Measurements from ENCODE around the gene BMP4.

Gene BMP4

DNA sequence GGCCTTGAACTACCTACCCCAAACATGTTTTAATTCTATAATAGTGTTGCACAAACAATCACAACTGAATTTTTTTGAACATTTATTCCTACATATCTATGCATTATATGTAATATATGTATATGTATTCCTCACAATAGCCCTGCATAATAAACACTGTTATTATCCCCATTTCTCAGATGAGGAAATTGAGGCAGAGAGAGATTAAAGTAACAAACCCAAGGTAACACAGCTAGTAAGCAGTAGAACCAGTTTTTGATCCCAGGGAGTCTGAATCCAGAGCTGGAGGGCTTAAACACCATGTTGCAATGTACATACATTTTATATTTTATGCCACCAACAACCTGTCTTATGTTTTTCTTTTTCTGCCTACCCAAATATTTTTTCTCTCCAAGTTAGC is 26.5 kb upstream of the BMP4 start:
- no peaks in the 10 kb centered on the region for H3K27me3 ChIP-seq (ENCODE audit: control insufficient read depth, insufficient read depth, low read length)
- H3K4me3 ChIP-seq (ENCODE audit: low read length) = no peak overlapping the region
- H3K4me2 ChIP-seq (ENCODE audit: low read length) = no peak overlapping the region
- no peak overlapping the region for H3K9ac ChIP-seq (ENCODE audit: low read depth, low read length)
- no peaks in the 10 kb centered on the region for H3K9me3 ChIP-seq (replicated peaks; ENCODE audit: low read length)
- H3K36me3 ChIP-seq (ENCODE audit: insufficient read depth, low read length) = no peaks in the 10 kb centered on the region
- peaks cover 25% of the 10 kb centered on the region for H3K4me1 ChIP-seq (ENCODE audit: control insufficient read depth, insufficient read depth, low read length)

DNA sequence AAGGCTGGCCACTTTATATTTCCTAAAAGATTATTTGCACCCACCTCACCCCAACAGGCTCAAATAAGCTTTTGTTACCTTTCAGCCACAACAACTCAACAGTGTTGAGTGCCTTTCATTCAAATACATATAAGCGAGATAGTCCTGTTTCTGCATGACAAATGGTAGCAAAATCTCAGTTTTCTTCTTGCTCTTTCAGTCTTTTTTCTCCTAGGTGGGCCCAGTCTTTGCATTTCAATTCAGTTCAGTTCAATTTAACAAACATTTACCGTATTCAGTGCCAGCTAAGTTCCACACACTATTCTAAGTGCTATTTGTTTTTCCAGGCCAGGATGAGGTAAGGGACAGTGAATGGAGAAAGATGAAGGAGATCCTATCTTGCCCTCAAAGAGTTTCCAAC is 25.9 kb upstream of the BMP4 start:
- peaks cover 25% of the 10 kb centered on the region for H3K4me1 ChIP-seq (ENCODE audit: control insufficient read depth, insufficient read depth, low read length)
- no peak overlapping the region for H3K4me3 ChIP-seq (ENCODE audit: low read length)
- no peaks in the 10 kb centered on the region for H3K36me3 ChIP-seq (ENCODE audit: insufficient read depth, low read length)
- no peak overlapping the region for H3K4me2 ChIP-seq (ENCODE audit: low read length)
- H3K27me3 ChIP-seq (ENCODE audit: control insufficient read depth, insufficient read depth, low read length) = no peaks in the 10 kb centered on the region
- H3K9me3 ChIP-seq (replicated peaks; ENCODE audit: low read length) = no peaks in the 10 kb centered on the region
- no peak overlapping the region for H3K9ac ChIP-seq (ENCODE audit: low read depth, low read length)

DNA sequence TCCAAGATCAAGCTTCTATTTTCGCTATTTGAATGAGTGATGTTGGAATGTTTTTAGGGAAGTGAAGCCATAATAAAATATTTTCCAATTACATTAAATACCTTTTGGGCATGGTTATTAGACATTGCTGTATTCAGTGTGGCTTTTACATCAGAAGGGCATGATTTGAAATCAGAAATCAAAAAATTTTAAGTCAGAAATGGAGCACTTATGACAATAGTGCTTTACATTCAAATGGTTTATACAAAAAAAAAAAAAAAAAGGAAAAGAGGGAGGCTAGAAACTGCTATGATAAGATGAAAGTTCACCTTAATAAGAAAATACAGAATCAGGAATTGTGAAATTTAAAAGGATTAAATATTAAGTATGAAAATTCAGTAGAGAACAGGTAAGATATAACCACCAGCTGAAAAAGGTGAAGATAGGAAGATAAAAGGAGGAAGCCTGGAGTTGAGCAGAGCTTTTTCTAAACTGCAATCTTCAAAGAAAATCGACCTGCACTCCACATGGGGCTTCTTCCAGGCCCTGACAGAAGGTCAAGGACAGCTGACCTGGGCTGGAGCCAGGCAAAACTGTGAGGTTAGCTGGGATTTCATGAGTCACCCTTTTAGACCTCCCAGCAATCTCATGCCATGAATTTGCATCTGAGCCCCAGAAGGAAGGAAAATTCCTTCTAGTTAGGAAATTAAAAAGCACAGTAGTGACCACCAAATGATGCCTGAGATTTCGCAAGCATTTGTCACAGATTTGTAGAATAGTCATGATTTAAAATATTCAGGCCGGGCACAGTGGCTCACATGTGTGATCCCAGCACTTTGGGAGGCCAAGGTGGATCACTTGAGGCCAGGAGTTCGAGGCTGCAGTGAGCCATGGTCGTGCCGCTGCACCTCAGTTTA is 23.4 kb upstream of the BMP4 start:
- Histone ChIP-seq H3K9me3 (replicated peaks; ENCODE audit: low read length) (no peaks in the 10 kb centered on the region), H3K9ac (ENCODE audit: low read depth, low read length) (no peak overlapping the region), H3K4me1 (ENCODE audit: control insufficient read depth, insufficient read depth, low read length) (peaks cover 25% of the 10 kb centered on the region), H3K4me2 (ENCODE audit: low read length) (no peak overlapping the region), H3K27me3 (ENCODE audit: control insufficient read depth, insufficient read depth, low read length) (peaks cover 4% of the 10 kb centered on the region), H3K4me3 (ENCODE audit: low read length) (no peak overlapping the region), H3K36me3 (ENCODE audit: insufficient read depth, low read length) (no peaks in the 10 kb centered on the region)

DNA sequence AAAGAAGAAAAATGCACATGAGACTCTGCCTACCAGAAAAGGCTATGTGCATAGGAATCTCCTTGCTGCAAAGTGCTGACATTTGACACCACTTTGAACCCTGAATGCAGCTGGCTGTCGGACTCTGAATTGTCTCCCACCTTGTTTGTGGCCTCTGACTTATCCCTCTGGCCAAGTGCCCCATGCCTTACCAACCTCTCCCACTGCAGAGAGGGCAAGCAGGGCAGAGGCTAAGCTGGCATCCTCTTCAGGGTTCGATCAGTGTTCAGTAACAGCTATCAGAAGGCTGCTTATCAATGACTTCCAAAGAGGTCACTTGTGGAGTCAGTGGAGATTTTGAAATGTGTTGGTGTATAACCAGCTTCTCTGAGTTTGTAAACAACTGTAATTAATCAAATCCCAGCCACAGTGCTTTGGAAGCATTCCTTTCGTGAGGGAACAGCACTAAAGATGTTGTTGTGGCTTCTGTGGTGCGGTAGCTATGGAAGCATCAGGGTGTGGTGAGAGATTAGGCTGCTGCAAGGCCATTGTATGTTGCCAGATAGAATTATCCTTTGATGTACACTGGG is 22.6 kb upstream of the BMP4 start:
- Histone ChIP-seq H3K27me3 (ENCODE audit: control insufficient read depth, insufficient read depth, low read length) (peaks cover 9% of the 10 kb centered on the region), H3K9ac (ENCODE audit: low read depth, low read length) (no peak overlapping the region), H3K4me3 (ENCODE audit: low read length) (no peak overlapping the region), H3K4me1 (ENCODE audit: control insufficient read depth, insufficient read depth, low read length) (peaks cover 25% of the 10 kb centered on the region), H3K36me3 (ENCODE audit: insufficient read depth, low read length) (no peaks in the 10 kb centered on the region), H3K4me2 (ENCODE audit: low read length) (no peak overlapping the region), H3K9me3 (replicated peaks; ENCODE audit: low read length) (no peaks in the 10 kb centered on the region)

DNA sequence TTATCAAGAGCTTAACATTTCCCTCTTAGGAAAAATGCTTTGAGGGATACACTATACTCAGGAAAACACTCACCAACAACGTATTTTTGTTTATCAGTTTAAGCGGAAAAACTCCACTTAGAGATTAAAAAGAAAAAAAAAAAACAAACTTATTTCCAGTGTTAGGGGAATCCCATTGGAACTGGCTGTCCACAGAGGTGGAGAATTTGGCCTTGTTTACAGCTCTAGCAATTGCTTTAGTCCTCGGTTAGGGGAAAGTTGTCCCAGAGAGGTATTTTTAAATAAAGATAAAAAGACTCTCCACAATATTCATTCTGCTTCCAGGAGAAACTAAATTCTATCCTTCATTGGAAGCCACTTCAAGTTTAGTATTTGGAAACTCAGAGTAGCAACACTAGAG is 21.6 kb upstream of the BMP4 start:
- no peak overlapping the region for H3K9ac ChIP-seq (ENCODE audit: low read depth, low read length)
- peaks cover 25% of the 10 kb centered on the region for H3K4me1 ChIP-seq (ENCODE audit: control insufficient read depth, insufficient read depth, low read length)
- H3K27me3 ChIP-seq (ENCODE audit: control insufficient read depth, insufficient read depth, low read length) = peaks cover 10% of the 10 kb centered on the region

DNA sequence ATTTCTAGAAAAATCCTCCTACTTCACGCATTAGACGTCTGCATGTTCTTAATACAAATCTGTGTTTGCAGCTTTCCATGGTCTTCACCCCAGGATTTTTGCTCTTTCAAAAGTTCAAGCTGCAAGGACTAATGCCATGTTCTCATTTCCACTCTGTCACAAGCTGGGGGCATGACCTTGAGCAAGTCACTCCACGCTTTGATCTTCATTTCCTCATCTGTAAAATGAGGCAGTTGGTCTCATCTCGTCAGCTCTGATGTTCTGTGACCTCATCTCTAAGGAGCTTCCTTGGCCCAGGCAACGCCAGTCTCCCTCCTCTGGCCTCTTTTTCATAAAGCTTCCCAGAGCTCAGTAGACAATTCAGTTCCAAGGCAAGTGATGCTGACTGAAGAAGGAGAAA is 18.8 kb upstream of the BMP4 start:
- Histone ChIP-seq H3K4me1 (ENCODE audit: control insufficient read depth, insufficient read depth, low read length) (peaks cover 18% of the 10 kb centered on the region), H3K36me3 (ENCODE audit: insufficient read depth, low read length) (no peaks in the 10 kb centered on the region), H3K9ac (ENCODE audit: low read depth, low read length) (no peak overlapping the region), H3K27me3 (ENCODE audit: control insufficient read depth, insufficient read depth, low read length) (peaks cover 20% of the 10 kb centered on the region), H3K4me3 (ENCODE audit: low read length) (no peak overlapping the region), H3K4me2 (ENCODE audit: low read length) (no peak overlapping the region), H3K9me3 (replicated peaks; ENCODE audit: low read length) (no peaks in the 10 kb centered on the region)

More for the DNA sequence above, 21.6 kb upstream of the BMP4 start:
- Histone ChIP-seq H3K9me3 (replicated peaks; ENCODE audit: low read length) (no peaks in the 10 kb centered on the region), H3K36me3 (ENCODE audit: insufficient read depth, low read length) (no peaks in the 10 kb centered on the region), H3K4me3 (ENCODE audit: low read length) (no peak overlapping the region), H3K4me2 (ENCODE audit: low read length) (no peak overlapping the region)

DNA sequence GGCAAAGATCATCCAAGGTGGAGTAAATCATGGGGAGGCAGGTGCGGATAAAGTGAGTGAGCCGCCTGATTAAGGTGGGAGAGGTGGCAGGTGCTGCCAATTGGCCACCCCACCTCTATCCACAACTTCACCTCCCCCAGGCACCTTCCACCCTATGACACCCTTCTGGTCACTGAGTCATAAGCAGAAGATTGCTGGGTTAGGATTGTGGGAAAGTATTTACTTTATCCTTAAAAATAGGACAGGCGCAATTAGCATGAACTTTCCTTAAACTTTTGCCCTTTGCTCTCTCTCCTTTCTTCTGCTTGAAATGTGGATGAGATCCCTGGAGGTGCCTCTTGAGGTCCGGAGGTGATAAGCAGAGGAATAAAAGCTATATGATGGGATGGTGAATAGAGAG is 14.9 kb upstream of the BMP4 start:
- Histone ChIP-seq H3K4me2 (ENCODE audit: low read length) (no peak overlapping the region), H3K4me1 (ENCODE audit: control insufficient read depth, insufficient read depth, low read length) (no peaks in the 10 kb centered on the region), H3K36me3 (ENCODE audit: insufficient read depth, low read length) (no peaks in the 10 kb centered on the region), H3K9me3 (replicated peaks; ENCODE audit: low read length) (no peaks in the 10 kb centered on the region), H3K4me3 (ENCODE audit: low read length) (no peak overlapping the region), H3K27me3 (ENCODE audit: control insufficient read depth, insufficient read depth, low read length) (peaks cover 23% of the 10 kb centered on the region), H3K9ac (ENCODE audit: low read depth, low read length) (no peak overlapping the region)

DNA sequence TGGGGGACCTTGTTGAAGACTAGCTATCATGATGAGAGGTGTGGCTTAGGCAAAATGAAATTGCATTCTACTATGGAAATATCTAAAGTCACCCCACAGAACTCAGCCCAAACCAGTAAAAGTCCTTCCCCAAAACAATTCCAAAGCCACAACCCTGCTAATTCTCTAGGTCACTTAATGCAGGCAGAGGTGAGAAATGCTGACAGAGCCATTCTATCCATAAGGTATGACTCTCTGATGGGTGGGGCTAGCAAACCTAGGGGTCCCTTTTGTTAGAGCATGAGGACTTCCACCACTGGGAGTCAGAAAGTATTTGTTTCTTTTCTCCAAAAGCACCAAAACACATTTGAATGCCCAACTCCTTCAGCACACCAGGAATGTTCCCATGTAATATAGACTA is 12.7 kb upstream of the BMP4 start:
- Histone ChIP-seq H3K4me2 (ENCODE audit: low read length) (no peak overlapping the region), H3K36me3 (ENCODE audit: insufficient read depth, low read length) (no peaks in the 10 kb centered on the region), H3K9me3 (replicated peaks; ENCODE audit: low read length) (no peaks in the 10 kb centered on the region), H3K4me1 (ENCODE audit: control insufficient read depth, insufficient read depth, low read length) (peaks cover 2% of the 10 kb centered on the region), H3K4me3 (ENCODE audit: low read length) (no peak overlapping the region), H3K27me3 (ENCODE audit: control insufficient read depth, insufficient read depth, low read length) (peaks cover 21% of the 10 kb centered on the region), H3K9ac (ENCODE audit: low read depth, low read length) (no peak overlapping the region)

DNA sequence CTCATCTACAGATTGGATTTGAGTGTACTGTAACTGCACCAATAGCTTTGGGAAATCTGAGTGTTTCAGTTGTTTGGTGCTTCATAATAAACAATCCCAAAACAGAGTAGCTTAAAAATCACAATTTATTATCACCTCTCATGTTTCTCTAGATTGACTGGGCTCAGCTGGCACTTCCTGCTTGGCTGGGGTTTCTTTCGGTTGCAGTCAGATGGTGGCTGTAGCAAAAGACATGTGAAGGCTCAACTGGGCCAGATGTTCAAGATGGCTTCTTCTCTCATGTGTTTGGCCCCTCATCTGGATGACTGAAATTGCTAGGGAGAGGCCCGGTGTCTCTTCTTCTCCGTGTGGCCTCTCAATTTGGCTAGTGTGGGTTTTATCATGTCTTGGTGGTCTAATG is 12.1 kb upstream of the BMP4 start:
- H3K4me2 ChIP-seq (ENCODE audit: low read length) = no peak overlapping the region
- H3K4me3 ChIP-seq (ENCODE audit: low read length) = no peak overlapping the region
- H3K36me3 ChIP-seq (ENCODE audit: insufficient read depth, low read length) = no peaks in the 10 kb centered on the region
- peaks cover 19% of the 10 kb centered on the region for H3K27me3 ChIP-seq (ENCODE audit: control insufficient read depth, insufficient read depth, low read length)
- peaks cover 8% of the 10 kb centered on the region for H3K4me1 ChIP-seq (ENCODE audit: control insufficient read depth, insufficient read depth, low read length)
- H3K9me3 ChIP-seq (replicated peaks; ENCODE audit: low read length) = no peaks in the 10 kb centered on the region
- H3K9ac ChIP-seq (ENCODE audit: low read depth, low read length) = no peak overlapping the region

DNA sequence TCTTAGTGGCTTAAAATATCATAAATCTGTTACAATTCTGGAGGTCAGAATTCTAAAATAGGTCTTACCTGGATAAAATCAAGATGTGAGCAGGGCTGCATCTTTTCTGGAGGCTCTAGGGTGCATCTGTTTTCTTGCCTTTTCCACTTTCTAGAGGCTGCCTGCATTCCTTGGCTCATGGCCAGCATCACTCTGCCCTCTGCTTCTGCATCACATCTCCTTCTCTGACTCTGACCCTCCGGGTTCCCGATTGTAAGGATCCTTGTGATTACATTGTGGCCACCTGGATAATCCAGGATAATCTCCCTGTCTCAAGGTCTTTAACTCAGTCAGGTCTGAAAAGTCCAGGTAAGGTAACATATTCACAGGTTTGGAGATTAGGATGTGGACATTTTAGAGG is 11.0 kb upstream of the BMP4 start:
- no peak overlapping the region for H3K9ac ChIP-seq (ENCODE audit: low read depth, low read length)
- peaks cover 29% of the 10 kb centered on the region for H3K27me3 ChIP-seq (ENCODE audit: control insufficient read depth, insufficient read depth, low read length)
- H3K4me1 ChIP-seq (ENCODE audit: control insufficient read depth, insufficient read depth, low read length) = peaks cover 16% of the 10 kb centered on the region
- H3K4me2 ChIP-seq (ENCODE audit: low read length) = no peak overlapping the region
- H3K9me3 ChIP-seq (replicated peaks; ENCODE audit: low read length) = no peaks in the 10 kb centered on the region
- H3K36me3 ChIP-seq (ENCODE audit: insufficient read depth, low read length) = no peaks in the 10 kb centered on the region
- H3K4me3 ChIP-seq (ENCODE audit: low read length) = no peak overlapping the region

DNA sequence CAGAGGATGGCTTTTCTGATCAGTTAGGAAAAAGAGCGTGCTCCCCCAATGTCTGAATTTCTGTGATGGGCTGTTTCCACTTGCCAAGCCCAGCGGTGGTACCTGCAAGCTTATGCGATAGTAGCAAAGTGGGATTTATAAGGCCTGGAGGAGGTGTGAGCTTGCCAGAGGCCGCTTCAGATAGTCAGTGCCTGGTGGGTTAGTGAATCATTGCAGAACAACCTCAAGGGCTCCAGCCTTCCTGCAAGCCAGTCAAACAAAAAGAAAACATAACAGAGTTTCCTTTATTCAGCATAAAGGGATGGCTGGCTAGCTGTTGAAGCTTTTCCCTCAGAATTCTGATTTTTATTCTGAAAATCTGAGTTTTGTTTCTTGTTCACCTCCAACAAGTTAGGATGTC is 7.6 kb upstream of the BMP4 start:
- peak overlapping the region; percentile 87 for H3K4me2 ChIP-seq (ENCODE audit: low read length)
- H3K9ac ChIP-seq (ENCODE audit: low read depth, low read length) = no peak overlapping the region
- H3K9me3 ChIP-seq (replicated peaks; ENCODE audit: low read length) = no peaks in the 10 kb centered on the region
- no peak overlapping the region for H3K4me3 ChIP-seq (ENCODE audit: low read length)
- no peaks in the 10 kb centered on the region for H3K36me3 ChIP-seq (ENCODE audit: insufficient read depth, low read length)
- H3K27me3 ChIP-seq (ENCODE audit: control insufficient read depth, insufficient read depth, low read length) = peaks cover 30% of the 10 kb centered on the region
- H3K4me1 ChIP-seq (ENCODE audit: control insufficient read depth, insufficient read depth, low read length) = peaks cover 16% of the 10 kb centered on the region
